Activated naive CD8-positive, alpha-beta T cell (primary cell): Measurements from ENCODE around the gene ANGPTL1.

Experiments
- H3K27ac Mint-ChIP-seq: one replicate; pipeline ENCODE4 v1.8.0; 2021; ENCODE audit warnings: mixed read lengths
- H3K27me3 Mint-ChIP-seq: one replicate; pipeline ENCODE4 v1.8.0; 2021; ENCODE audit warnings: mixed read lengths
- H3K36me3 Mint-ChIP-seq: one replicate; pipeline ENCODE4 v1.8.0; 2021; ENCODE audit warnings: mixed read lengths
- H3K4me1 Mint-ChIP-seq: one replicate; pipeline ENCODE4 v1.8.0; 2021; ENCODE audit warnings: low read depth, mixed read lengths
- H3K4me3 Mint-ChIP-seq: one replicate; pipeline ENCODE4 v1.8.0; 2021; ENCODE audit warnings: mild to moderate bottlenecking, mixed read lengths
- H3K9me3 Mint-ChIP-seq: one replicate; pipeline ENCODE4 v1.8.0; 2021; ENCODE audit warnings: low read depth, mixed read lengths

ANGPTL1 gene

GRCh38 chr1:178844436-178844835, 26.4 kb downstream of the ANGPTL1 start:
- Mint-ChIP-seq H3K4me1 (no peaks in the 10 kb centered on the region), H3K27ac (no peak overlapping the region), H3K36me3 (peaks cover 3% of the 10 kb centered on the region), H3K9me3 (no peaks in the 10 kb centered on the region), H3K27me3 (no peaks in the 10 kb centered on the region), H3K4me3 (no peak overlapping the region)

DNA sequence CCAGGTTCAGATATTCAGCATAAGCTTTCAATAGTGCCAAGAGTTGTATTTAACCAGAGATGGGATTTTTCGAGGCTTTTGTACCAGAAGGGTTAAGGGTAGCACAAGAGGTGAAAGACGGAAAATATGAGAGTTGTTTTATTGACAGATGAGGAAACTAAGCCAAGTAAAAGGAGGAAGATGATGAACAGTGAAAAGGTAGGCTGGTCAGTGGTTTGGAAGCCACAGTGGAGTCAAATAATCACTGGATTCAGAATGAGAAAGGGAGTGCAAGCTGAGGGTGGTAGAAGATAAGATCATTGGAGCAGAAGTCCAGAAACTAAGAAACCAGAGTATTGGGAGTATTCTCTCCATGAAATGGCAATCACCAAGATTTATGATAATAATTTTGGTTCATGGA, 45.7 kb downstream of the ANGPTL1 start:
- Mint-ChIP-seq H3K9me3 (no peaks in the 10 kb centered on the region), H3K36me3 (peaks cover 37% of the 10 kb centered on the region), H3K4me3 (no peak overlapping the region), H3K4me1 (peaks cover 7% of the 10 kb centered on the region), H3K27ac (no peak overlapping the region), H3K27me3 (no peaks in the 10 kb centered on the region)

GRCh38 chr1:178821134-178821866, 49.6 kb downstream of the ANGPTL1 start:
- Mint-ChIP-seq H3K27ac (no peak overlapping the region), H3K4me1 (peaks cover 7% of the 10 kb centered on the region), H3K36me3 (peaks cover 36% of the 10 kb centered on the region), H3K9me3 (no peaks in the 10 kb centered on the region), H3K4me3 (no peak overlapping the region), H3K27me3 (no peaks in the 10 kb centered on the region)

DNA sequence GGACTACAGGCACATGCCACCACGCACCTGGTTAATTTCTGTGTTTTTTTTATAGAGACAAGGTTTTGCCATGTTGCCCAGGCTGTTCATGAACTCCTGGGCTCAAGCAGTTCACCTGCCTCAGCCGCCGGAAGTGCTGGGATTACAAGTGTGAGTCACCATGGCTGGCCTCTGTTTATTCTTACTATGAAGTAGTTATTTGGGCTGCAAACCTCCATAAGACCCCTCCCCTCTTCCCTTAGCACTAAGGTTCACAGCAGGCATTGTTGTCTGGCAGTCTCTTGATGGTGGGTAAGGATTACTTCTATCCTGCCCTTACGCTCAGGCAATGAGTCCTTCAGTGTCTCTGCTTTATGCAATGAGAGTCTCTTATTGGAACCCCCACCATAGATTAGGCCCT, 51.8 kb downstream of the ANGPTL1 start:
- peaks cover 7% of the 10 kb centered on the region for H3K4me1 Mint-ChIP-seq
- no peaks in the 10 kb centered on the region for H3K27me3 Mint-ChIP-seq
- no peaks in the 10 kb centered on the region for H3K9me3 Mint-ChIP-seq
- H3K4me3 Mint-ChIP-seq: no peak overlapping the region
- peaks cover 35% of the 10 kb centered on the region for H3K36me3 Mint-ChIP-seq
- H3K27ac Mint-ChIP-seq: no peak overlapping the region

- Mint-ChIP-seq H3K36me3 (peaks cover 28% of the 10 kb centered on the region), H3K4me1 (peaks cover 7% of the 10 kb centered on the region), H3K9me3 (no peaks in the 10 kb centered on the region), H3K27ac (no peak overlapping the region), H3K27me3 (no peaks in the 10 kb centered on the region), H3K4me3 (no peak overlapping the region)
Observed at GRCh38 chr1:178818416-178818815, 52.5 kb downstream of the ANGPTL1 start.

GRCh38 chr1:178810585-178810984, 60.3 kb downstream of the ANGPTL1 start:
- H3K9me3 Mint-ChIP-seq: no peaks in the 10 kb centered on the region
- no peaks in the 10 kb centered on the region for H3K27me3 Mint-ChIP-seq
- H3K4me3 Mint-ChIP-seq: no peak overlapping the region
- H3K36me3 Mint-ChIP-seq: peaks cover 18% of the 10 kb centered on the region
- peaks cover 1% of the 10 kb centered on the region for H3K4me1 Mint-ChIP-seq
- H3K27ac Mint-ChIP-seq: no peak overlapping the region

GRCh38 chr1:178808529-178808928, 62.3 kb downstream of the ANGPTL1 start:
- peaks cover 1% of the 10 kb centered on the region for H3K4me1 Mint-ChIP-seq
- no peaks in the 10 kb centered on the region for H3K27me3 Mint-ChIP-seq
- no peak overlapping the region for H3K4me3 Mint-ChIP-seq
- H3K36me3 Mint-ChIP-seq: peaks cover 10% of the 10 kb centered on the region
- H3K27ac Mint-ChIP-seq: no peak overlapping the region
- H3K9me3 Mint-ChIP-seq: no peaks in the 10 kb centered on the region

- Mint-ChIP-seq H3K9me3 (no peaks in the 10 kb centered on the region), H3K27me3 (no peaks in the 10 kb centered on the region), H3K4me3 (no peak overlapping the region), H3K4me1 (no peaks in the 10 kb centered on the region), H3K36me3 (peaks cover 7% of the 10 kb centered on the region), H3K27ac (no peak overlapping the region)
Observed at GRCh38 chr1:178806665-178807300, 64.1 kb downstream of the ANGPTL1 start.

- H3K4me3 Mint-ChIP-seq: no peak overlapping the region
- H3K4me1 Mint-ChIP-seq: no peaks in the 10 kb centered on the region
- no peak overlapping the region for H3K27ac Mint-ChIP-seq
- H3K9me3 Mint-ChIP-seq: peaks cover 5% of the 10 kb centered on the region
- peaks cover 6% of the 10 kb centered on the region for H3K36me3 Mint-ChIP-seq
- no peaks in the 10 kb centered on the region for H3K27me3 Mint-ChIP-seq
Observed at GRCh38 chr1:178802873-178803272, 68.0 kb downstream of the ANGPTL1 start.
